Amygdala (tissue), 56 donors: Measurements from ENCODE around the gene PTRHD1.

Experiments
- DNase-seq, 56 donors: peaks; one replicate each; lab custom pipeline; 2025; lab: John Stamatoyannopoulos, UW

The PTRHD1 gene

GRCh38 chr2:24831221-24832072 lies 38.3 kb upstream of the PTRHD1 start:
- DNase-seq, result no peak

- no peak for DNase-seq
These were observed 37.6 kb upstream of the PTRHD1 start for GRCh38 chr2:24830786-24831185.

GRCh38 chr2:24830351-24830750 lies 37.2 kb upstream of the PTRHD1 start:
- peak in 1 of 56 donors; percentile 24 for DNase-seq

GRCh38 chr2:24828238-24828996 lies 35.2 kb upstream of the PTRHD1 start:
- no peak for DNase-seq

GRCh38 chr2:24827321-24828237 lies 34.4 kb upstream of the PTRHD1 start:
- peak in 53 of 56 donors; percentile 32 to 93 (median 75) for DNase-seq

GRCh38 chr2:24826773-24827145 lies 33.6 kb upstream of the PTRHD1 start:
- no peak for DNase-seq

- DNase-seq, result no peak
These were observed 32.9 kb upstream of the PTRHD1 start for GRCh38 chr2:24825883-24826772.

- DNase-seq, result no peak
These were observed 32.0 kb upstream of the PTRHD1 start for GRCh38 chr2:24824966-24825882.

- DNase-seq, result no peak
These were observed 30.9 kb upstream of the PTRHD1 start for GRCh38 chr2:24824071-24824588.

- DNase-seq, result peak in 4 of 56 donors; percentile 3 to 30 (median 15)
These were observed 29.0 kb upstream of the PTRHD1 start for GRCh38 chr2:24822049-24822706.

- no peak for DNase-seq
These were observed 28.3 kb upstream of the PTRHD1 start for GRCh38 chr2:24821433-24821891.

- no peak for DNase-seq
These were observed 27.6 kb upstream of the PTRHD1 start for GRCh38 chr2:24820598-24821432.

GRCh38 chr2:24820175-24820513 lies 27.0 kb upstream of the PTRHD1 start:
- no peak for DNase-seq

GRCh38 chr2:24819442-24820174 lies 26.4 kb upstream of the PTRHD1 start:
- DNase-seq, result no peak

GRCh38 chr2:24818721-24819167 lies 25.6 kb upstream of the PTRHD1 start:
- DNase-seq, result no peak

GRCh38 chr2:24816884-24817283 lies 23.7 kb upstream of the PTRHD1 start:
- no peak for DNase-seq
